Esophagus muscularis mucosa (tissue), 4 donors: ENCODE measurements around the gene ATP13A3.

Source experiments
- CTCF ChIP-seq, 3 experiments: fragments of 200-600 bp in 2 of 3; fragments of 450-650 bp in 1 of 3; sonication (generic) in 2 of 3; IDR thresholded peaks; one replicate each; pipeline ENCODE4 v1.5.1; 2017 to 2019; ENCODE audit warnings: antibody characterized with exemption in 3 of 3, mild to moderate bottlenecking in 2 of 3, moderate library complexity in 1 of 3
- EP300 ChIP-seq: sonication (generic); formaldehyde crosslinking; IDR thresholded peaks from one replicate; pipeline ENCODE4 v1.6.1; 2017; ENCODE audit warnings: antibody characterized with exemption
- POLR2A ChIP-seq: fragments of 450-650 bp; IDR thresholded peaks from one replicate; pipeline ENCODE4 v1.6.1; 2017; ENCODE audit warnings: antibody characterized with exemption, moderate library complexity, mild to moderate bottlenecking, low read depth

- TF ChIP-seq CTCF (IDR thresholded peaks at IDR 0.05) (no peak), EP300 (no peak), POLR2A (no peak)
These were observed 52.3 kb downstream of the ATP13A3 start for GRCh38 chr3:194434503-194434902.
